H1 (cell line): ENCODE results near the gene ATP11A. TPM values are rescaled to one million over a fixed set of nuclear protein-coding genes. Genes with fewer than 3 reads are reported as not detected.

Experiments
- GABPA ChIP-seq: IDR thresholded peaks from 2 replicates; pipeline ENCODE4 v1.6.1; 2011; ENCODE audit warnings: mild to moderate bottlenecking, low read length, moderate library complexity, borderline replicate concordance; ENCODE audit not compliant: insufficient read depth
- NANOG ChIP-seq: IDR thresholded peaks from 2 replicates; pipeline ENCODE4 v1.6.1; 2011; ENCODE audit warnings: low read length, low read depth, mild to moderate bottlenecking, inconsistent platforms; ENCODE audit not compliant: insufficient read depth, poor library complexity, severe bottlenecking
- TAF1 ChIP-seq: IDR thresholded peaks from 2 replicates; pipeline ENCODE4 v1.6.1; 2011; ENCODE audit warnings: mild to moderate bottlenecking, low read depth, low read length
- polyA plus RNA-seq, 7 experiments: library from polyadenylated mRNA; depleted of rRNA in 3 of 7; stranded (reverse) in 5 of 7; unstranded in 2 of 7; fragments of >200 nt in 5 of 7; fragments of 200-250 nt in 2 of 7; gene quantifications; 1 replicate in 5 of 7; 2 replicates in 1 of 7; 4 replicates in 1 of 7; pipeline versions ENCODE4 v1.2.1 to v1.2.3, GENCODE V29; 2011 to 2013; ENCODE audit warnings: missing spikeins in 2 of 7, mixed read lengths in 2 of 7
- total RNA-seq: library from RNA; stranded (reverse); fragmentation: NEBNext Ultra II Directional; extraction: Animal tissue kit (Norgen Biotek cat#: 25700); gene quantifications from 2 replicates; pipeline ENCODE4 v1.2.1, GENCODE V29; 2021
- TF ChIP-seq, protein P1 (sequence below): IDR thresholded peaks from 2 replicates; pipeline ENCODE4 v1.6.1; 2012; ENCODE audit warnings: low read length, inconsistent platforms

Gene ATP11A
- total and polyA plus RNA-seq, 2 of the 8 experiments (the other 6 are each of a cell fraction or from before 2014, with no cell fraction given), result 28.8 to 72.9 TPM

- TF ChIP-seq GABPA, result no peak
- no peak for TF ChIP-seq NANOG
- TF ChIP-seq TAF1, result no peak
- TF ChIP-seq, protein P1, sequence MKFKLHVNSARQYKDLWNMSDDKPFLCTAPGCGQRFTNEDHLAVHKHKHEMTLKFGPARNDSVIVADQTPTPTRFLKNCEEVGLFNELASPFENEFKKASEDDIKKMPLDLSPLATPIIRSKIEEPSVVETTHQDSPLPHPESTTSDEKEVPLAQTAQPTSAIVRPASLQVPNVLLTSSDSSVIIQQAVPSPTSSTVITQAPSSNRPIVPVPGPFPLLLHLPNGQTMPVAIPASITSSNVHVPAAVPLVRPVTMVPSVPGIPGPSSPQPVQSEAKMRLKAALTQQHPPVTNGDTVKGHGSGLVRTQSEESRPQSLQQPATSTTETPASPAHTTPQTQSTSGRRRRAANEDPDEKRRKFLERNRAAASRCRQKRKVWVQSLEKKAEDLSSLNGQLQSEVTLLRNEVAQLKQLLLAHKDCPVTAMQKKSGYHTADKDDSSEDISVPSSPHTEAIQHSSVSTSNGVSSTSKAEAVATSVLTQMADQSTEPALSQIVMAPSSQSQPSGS, result no peak
Observed at GRCh38 chr13:112888238-112889111, 198.6 kb downstream of the ATP11A start (continued).
